Left kidney (tissue), 2 donors: Measurements from ENCODE around the gene PFDN5. TPM values are rescaled to one million over a fixed set of nuclear protein-coding genes. Genes with fewer than 3 reads are reported as not detected.
A peak's percentile ranks its signal among the peaks of the same experiment; 100 is the strongest.
"Not testable (repeated sequence)": the region's sequence is repeated elsewhere in the genome, so short reads cannot be mapped to it uniquely, and the experiment has no call there.

ENCODE experiments used
- DNase-seq: peaks from one replicate; pipeline ENCODE4 v3.0.0-alpha.2; 2013
- polyA plus RNA-seq: library from polyadenylated mRNA; unstranded; fragments of 120-200 nt; gene quantifications from one replicate; pipeline ENCODE4 v1.2.1, GENCODE V29; 2013; ENCODE audit not compliant: insufficient read length

Gene PFDN5
- polyA plus RNA-seq, 1 donor = 623 TPM

DNA sequence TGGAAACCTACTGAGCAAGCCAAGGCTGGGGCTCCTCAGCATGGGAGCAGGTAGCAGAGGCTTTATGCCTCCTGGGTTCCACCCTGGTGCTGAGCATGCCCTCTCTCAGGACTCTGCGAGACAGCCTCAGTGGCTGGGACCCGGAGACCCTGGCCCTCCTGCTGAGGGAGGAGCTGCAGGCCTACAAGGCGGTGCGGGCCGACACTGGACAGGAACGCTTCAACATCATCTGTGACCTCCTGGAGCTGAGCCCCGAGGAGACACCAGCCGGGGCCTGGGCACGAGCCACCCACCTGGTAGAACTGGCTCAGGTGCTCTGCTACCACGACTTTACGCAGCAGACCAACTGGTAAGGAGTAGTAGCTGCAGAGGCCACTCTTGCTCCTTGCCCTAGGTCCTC is 18.8 kb upstream of the PFDN5 start:
- no peak for DNase-seq

DNA sequence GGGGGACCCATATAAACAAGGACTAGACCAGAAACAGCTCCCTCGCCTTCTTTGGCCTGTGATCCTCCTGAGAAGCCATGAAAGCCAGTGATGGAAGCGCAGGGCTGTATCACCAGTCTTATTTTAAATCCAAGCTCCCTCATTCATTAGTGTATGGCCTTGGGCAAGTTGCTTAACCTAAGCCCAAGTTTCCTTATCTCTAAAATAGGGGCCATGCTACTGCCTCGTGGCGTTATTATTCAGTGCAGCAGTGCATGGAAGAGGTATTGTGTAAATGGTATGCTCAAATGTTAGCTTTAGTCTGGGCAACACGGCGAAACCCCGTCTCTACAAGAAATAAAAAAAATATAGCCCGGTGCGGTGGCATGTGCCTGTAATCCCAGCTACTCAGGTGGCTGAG is 17.4 kb upstream of the PFDN5 start:
- no peak for DNase-seq

DNA sequence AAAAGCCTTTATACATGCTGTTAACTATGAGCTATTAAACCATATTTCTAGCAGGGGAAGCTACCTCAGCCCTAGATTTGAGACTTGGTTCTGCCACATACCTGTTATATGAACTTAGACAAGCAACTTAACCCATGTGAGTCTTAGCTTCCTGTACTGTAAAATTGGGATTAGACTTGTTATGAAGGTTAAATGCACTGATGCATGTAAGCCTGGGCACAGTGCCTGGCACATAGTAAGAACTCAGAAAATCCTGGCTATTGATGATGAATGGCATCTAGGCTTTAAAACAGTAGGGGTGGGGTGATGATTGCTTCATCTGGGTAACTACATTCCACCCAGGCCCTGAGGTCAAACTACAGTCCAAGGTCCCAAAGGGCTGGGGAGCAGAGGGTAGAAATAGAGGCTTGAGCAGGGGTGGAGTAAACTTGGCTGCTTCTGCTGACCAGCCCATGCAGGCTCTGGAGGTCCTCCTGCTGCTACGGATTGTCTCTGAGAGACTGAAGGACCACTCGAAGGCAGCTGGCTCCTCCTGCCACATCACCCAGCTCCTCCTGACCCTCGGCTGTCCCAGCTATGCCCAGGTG is 16.0 kb upstream of the PFDN5 start:
- DNase-seq = no peak

DNA sequence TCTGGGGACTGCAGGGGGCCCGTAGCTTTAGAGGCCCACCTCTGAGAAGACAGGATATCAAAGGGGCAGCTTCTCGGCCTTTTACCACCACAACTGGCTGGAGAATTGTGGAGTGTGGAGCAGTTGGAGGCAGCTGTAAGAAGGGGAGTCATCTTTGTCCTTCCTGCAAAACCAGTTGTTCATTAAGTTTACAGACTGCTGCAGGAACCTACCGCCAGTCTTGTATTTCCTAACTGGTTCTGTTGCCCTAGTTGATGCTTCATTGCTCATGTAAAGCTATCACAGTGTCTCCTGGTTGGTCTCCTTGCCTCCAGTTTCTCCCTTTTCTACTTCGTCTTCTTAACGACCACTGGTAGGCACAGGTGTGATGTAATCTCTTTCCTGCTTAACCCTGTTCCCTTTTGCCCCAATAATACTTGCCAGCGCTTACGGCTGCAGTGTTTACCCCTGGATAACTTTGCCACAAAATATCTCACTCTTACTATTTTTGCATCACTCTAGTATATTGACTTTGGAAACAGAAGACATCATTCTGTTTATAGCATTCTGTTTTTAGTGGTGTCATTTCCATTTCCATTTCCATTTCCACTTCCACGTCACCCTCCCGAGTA is 15.3 kb upstream of the PFDN5 start:
- DNase-seq = no peak

DNA sequence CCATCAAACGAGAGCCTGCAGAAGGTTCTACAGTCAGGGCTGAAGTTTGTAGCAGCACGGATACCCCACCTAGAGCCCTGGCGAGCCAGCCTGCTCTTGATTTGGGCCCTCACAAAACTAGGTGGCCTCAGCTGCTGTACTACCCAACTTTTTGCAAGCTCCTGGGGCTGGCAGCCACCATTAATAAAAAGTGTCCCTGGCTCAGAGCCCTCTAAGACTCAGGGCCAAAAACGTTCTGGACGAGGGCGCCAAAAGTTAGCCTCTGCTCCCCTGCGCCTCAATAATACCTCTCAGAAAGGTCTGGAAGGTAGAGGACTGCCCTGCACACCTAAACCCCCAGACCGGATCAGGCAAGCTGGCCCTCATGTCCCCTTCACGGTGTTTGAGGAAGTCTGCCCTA is 8.9 kb upstream of the PFDN5 start:
- no peak for DNase-seq

DNA sequence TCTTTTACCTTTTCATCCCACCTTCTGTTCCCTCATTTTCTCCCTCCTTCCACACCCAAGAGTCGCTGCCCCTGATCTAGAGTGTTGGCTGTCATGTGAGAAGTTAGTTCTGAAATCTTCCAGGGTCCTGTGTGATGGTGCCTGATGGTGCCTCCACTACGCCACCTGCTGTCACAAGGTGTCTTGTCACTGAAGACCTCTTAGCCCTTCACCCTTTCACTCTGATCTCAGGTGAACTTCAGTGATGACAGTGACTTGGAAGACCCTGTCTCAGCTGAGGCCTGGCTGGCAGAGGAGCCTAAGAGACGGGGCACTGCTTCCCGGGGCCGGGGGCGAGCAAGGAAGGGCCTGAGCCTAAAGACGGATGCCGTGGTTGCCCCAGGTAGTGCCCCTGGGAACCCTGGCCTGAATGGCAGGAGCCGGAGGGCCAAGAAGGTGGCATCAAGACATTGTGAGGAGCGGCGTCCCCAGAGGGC is 7.6 kb upstream of the PFDN5 start:
- DNase-seq = peak; percentile 35

DNA sequence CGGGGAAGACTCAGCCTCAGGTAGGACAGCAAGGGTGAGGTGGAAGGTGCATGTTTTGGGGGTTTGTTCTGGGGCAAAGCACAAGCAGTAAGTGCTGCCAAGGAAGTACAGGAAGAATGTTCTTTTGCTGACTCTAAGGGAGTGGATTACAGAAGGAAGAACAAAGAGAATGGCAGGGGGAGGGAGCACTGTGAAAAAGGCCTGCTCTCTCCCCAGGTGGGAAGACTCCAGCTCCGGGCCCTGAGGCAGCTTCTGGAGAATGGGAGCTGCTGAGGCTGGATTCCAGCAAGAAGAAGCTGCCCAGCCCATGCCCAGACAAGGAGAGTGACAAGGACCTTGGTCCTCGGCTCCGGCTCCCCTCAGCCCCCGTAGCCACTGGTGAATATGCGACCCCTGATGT is 7.0 kb upstream of the PFDN5 start:
- no peak for DNase-seq

DNA sequence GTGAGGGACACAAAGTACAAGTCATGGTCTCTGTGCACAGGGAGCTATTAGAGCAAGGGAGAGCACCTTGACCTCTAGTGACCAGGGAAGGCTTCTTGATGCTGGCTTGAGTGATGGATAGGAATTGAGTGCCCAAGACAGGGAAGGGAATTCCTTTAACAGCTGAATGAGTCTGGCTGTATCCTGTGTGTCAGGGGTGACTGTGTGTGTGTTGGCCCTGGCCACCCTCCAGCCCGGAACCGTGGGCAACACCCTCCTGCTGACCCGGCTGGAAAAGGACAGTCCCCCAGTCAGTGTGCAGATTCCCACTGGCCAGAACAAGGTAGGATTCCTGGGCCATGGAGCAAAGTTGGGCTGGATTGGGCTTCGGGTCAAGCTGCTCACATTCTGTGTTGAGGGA is 5.5 kb upstream of the PFDN5 start:
- no peak for DNase-seq

DNA sequence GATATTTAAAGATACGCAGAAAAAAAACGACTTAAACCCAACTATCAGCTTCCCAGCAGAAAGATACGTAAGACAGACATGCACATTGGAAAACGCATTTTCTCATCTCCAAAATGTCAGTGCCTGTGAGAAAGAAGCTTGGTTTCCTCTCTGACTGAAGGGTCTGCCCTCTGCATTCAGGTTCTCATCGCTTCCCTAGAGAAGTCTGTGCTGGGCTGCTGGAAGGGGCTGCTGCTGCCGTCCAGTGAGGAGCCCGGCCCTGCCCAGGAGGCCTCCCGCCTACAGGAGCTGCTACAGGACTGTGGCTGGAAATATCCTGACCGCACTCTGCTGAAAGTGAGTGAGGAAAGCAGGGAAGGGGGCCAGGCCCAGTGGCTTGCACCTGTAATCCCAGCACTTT is 4.7 kb upstream of the PFDN5 start:
- DNase-seq = no peak

DNA sequence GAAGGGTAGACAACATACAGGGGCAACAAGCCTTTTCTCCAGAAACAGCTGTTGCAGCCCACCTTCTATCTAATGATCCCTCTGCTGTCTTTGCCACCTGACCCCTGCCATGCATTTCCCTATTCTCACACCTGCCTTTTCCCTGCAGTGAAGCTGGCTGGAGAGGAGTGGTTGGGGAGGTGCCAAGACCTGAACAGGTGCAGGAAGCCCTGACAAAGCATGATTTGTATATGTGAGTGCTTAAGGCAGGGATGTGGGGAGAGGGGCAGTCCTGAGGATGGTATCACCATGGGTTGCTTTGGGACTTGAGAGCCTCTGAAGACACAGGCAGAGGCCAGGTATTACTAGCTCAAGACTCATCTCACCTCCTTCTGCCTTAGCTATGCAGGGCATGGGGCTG is 2.9 kb upstream of the PFDN5 start:
- DNase-seq = no peak

DNA sequence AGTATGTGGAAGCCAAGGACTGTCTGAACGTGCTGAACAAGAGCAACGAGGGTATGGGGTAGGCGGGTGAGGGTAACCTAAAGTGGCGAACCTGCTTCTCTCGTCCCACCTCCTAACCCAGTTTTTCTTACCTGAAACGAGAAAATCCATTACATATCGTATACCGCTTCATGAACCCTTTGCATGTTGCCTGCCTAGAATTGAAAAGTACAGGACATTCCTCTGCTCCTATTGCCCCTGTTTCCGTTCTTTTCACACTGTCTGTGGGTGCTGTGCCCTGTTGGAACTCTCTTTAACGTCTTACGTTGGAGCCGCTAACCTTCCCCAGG is 513 bp downstream of the PFDN5 start:
- no peak for DNase-seq

DNA sequence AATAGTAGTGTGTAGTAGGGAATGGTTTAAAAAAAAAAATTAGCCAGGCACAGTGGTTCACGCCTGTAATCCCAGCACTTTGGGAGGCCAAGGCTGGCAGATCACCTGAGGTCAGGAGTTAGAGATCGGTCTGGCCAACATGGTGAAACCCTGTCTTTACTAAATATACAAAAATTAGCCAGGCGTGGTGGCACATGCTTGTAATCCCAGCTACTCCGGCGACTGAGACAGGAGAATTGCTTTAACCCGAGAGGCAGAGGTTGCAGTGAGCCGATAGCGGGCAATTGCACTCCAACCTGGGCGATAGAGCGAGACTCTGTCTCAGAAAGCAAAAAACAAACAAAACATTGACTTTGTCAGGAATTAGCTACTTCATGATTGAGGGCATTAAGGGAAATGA is 1.8 kb downstream of the PFDN5 start:
- not testable (repeated sequence) for DNase-seq

DNA sequence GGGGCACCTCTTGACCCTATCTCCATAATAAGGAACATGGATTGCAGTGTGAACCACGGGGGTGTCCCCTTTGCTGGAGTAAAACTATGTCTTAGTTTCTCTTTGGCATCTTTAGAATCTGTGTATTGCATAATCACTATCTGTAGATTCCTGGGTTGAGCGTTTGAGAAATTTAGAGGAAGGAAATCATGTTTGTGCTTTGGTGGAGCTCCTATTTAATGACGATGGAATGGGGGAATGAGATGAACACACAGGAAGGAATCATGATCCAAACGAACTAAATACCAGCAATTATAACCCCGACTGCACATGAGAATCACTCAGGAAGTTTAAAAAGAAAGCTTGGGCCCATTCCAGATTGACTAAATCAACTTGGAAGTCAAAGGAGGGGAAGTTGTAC is 2.8 kb downstream of the PFDN5 start:
- no peak for DNase-seq

DNA sequence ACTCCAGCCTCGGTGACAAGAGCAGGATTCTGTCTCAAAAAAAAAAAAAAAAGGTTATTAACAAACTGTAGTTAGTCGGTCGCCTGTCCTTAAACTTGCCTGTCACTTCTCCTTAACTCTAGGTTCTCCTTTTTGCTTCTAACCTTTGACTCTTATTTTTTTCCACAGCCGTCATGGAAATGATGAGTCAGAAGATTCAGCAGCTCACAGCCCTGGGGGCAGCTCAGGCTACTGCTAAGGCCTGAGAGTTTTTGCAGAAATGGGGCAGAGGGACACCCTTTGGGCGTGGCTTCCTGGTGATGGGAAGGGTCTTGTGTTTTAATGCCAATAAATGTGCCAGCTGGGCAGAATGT is 3.7 kb downstream of the PFDN5 start:
- no peak for DNase-seq

DNA sequence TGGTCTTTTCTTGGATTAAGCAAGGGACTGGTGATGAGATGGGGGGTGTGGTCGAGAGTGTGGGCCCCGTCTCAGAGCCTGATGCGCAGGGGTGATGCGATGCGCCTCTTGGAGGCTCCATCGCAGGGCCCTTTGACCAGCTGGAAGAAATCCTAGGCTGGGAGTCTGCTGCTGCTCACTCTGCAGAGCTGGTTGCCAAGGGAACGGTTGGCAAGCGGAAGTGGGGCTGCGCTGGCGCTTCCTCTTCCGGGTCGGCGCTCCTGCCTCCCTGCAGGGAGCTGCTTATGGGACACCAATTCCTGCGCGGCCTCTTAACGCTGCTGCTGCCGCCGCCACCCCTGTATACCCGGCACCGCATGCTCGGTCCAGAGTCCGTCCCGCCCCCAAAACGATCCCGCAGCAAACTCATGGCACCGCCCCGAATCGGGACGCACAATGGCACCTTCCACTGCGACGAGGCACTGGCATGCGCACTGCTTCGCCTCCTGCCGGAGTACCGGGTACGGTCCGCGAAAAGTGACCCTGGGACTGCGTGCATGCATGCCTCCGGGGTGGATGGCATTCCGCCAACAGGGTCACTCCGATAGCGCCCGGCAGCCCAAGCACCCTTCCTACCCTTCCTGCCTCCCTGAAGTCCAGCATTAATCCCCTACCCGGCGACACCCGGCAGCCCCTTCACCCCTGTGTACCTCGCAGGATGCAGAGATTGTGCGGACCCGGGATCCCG is 4.3 kb downstream of the PFDN5 start, which contains the start of gene MYG1:
Gene MYG1, plus strand, starts transcription at position 242 of the 727 bp plus-strand sequence. Its CDS starts 43 bp downstream, at position 285.
- peak; percentile 87 for DNase-seq

DNA sequence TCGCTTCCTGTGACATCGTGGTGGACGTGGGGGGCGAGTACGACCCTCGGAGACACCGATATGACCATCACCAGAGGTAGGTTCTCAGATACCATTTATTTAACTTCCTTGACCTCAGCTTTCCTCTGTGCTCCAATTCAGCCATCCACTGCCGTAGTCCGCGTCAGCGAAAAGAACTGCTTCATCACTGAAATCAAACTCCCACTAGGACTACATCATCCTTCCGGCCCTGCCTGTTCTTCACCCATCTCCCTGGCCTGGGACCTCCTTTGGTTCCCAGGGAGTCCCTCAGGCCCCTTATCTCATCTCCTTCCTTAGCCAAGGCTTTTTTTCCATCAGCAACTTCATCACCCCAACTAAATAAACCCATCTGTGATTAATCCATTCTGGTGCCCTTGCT is 4.8 kb downstream of the PFDN5 start:
- DNase-seq = no peak

DNA sequence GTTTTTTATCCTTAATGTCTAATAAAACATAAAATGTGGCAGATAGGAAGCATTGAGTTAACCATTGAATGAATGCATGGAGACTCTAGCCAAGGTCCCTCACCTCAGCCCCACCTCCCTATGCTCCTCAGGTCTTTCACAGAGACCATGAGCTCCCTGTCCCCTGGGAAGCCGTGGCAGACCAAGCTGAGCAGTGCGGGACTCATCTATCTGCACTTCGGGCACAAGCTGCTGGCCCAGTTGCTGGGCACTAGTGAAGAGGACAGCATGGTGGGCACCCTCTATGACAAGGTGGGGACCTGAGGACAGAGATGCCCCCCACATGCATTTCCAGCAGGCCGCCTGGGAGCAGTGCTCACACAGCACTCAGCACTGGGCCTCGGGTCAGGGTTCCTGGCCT is 7.6 kb downstream of the PFDN5 start:
- DNase-seq = no peak

DNA sequence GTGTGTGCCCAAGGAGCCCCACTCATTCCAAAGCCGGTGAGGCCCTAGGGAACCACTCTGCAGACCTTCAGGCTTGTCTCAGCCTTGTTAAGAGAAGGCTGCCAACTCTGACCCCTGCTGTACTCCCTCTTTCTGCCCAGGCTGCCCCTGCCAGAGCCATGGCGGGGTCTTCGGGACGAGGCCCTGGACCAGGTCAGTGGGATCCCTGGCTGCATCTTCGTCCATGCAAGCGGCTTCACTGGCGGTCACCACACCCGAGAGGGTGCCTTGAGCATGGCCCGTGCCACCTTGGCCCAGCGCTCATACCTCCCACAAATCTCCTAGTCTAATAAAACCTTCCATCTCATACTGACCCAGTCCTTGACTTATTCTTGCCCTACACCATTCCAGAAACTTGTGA is 11.5 kb downstream of the PFDN5 start:
- DNase-seq = no peak

DNA sequence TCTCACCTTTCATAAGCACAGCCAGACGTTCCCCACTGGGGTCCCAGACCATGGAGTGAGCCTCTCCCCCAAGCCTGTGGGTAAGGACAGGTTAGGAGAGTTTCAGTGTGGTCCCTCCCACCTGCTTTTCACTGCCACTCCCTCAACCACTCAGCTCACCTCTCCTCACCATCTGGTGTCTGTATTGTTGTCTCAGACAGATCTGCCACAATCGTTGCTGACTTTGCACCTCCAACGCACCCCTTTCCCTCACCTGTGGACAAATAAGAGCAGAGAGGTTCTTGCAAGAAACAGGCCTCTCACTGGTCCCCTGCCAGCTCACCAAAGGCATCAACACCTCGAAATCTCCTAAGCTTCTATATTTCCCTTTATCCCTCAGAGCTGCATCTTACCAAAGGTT is 12.9 kb downstream of the PFDN5 start:
- no peak for DNase-seq

DNA sequence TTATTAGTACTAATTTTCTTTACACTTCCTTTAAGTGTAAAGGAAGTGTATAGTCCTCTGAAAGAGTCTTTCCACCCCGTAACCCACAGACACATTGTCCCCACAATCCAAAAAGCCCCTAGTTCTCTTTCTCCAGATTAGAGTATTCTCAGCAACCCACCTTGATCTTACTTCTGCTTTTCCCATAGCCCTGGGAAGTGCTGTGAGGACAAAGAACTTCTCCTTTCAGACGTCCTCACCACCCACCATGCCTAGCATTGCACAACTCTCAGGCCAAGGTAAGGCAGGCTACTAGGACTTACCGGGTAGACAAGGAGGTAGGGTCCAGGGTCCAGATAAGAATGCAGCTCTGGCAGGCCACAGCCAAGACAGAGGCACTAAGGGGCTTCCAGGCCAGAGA is 18.7 kb downstream of the PFDN5 start:
- DNase-seq = no peak

DNA sequence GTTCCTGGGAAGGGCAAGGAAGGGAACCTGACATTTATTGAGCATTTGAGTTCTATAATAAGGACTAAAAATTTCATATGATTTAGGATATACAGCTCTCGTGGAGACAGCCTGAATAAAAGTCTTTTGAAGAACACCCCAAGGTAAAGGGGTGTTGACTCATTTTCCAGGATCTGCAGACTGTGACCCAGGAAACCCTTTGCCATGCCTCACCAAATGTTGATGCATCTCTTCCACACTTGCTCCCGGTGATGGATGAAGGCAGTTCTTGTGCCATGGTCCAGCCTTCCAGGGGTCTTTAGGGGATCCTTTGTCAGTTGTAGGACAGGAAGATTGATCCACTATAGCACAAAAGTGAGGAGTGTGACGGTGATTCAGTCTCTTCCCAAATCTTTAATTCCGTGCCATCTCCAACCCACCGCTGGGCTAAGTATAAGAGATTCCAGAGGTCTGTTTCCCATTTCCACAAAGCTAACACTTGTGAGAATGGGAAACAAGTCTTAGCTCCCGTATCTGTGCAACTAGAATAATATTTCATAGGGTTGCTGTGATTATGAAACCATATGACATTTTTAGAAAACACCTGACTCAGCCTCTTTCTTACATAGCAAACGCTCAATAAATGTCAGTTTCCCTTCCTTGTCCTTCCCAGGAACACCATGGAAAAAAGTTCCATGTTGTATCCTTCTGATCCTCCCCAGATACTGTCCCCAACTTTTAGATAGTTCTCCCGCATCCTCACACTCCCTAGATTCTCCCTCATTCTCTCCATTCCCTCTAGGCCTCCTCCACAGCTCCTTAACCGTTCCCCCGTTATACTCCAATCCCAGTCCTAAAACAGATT is 25.2 kb downstream of the PFDN5 start:
- no peak for DNase-seq

DNA sequence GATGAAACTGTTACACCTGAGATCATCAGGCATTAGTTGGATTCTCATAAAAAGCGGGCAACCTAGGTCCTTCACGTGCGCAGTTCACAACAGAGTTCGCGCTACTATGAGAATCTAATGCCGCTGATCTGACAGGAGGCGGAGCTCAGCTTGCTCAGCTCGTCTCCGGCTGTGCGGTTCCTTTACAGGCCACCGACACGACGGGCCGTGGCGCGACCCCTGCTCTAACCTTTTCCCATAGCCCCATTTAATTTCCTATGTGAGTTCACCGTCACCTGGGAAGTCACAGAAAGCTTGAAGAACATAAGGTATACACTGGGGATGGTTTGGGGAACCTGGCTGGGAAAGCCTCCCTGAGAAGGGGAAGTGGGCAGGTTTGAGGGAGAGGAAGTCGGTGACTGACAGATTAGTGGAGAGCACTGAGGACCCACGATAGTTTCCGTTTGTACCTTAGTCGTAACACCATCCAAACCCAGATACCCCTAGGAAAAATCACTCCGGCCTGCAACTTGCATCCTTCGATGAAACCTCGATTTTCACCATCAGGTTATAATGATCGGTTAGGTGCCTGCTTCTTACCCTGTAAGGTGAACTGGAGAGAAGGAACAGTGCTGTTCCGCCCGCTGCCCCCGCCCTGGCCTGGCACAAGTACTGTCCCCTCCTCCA is 28.9 kb downstream of the PFDN5 start:
- no peak for DNase-seq
